SK-N-SH (cell line): ENCODE measurements around the gene YARS1. TPM values are rescaled to one million over a fixed set of nuclear protein-coding genes. Genes with fewer than 3 reads are reported as not detected.

Experiments used
- CTCF ChIA-PET: fragments of 300-600, 350-600 bp; formaldehyde crosslinking; extraction: SDS; loops from one replicate; lab custom pipeline; 2021; lab: Yijun Ruan, JAX
- POLR2A ChIA-PET: fragments of 350-600 bp; sonication (Branson Sonifier 250); formaldehyde crosslinking; extraction: SDS; loops from one replicate; lab custom pipeline; 2020; ENCODE audit warnings: antibody characterized with exemption, inconsistent platforms; lab: Yijun Ruan, JAX
- DNase-seq: peaks from one replicate; pipeline ENCODE4 v3.0.0; 2012
- H2AFZ ChIP-seq: fragments of 200-600 bp; sonication (generic); 2 replicates; pipeline ENCODE4 v1.8.1; 2016; ENCODE audit warnings: antibody characterized with exemption, mild to moderate bottlenecking, low read depth
- H3F3A ChIP-seq: fragments of 200-600 bp; sonication (generic); replicated peaks from 2 replicates; pipeline ENCODE3; 2016; ENCODE audit warnings: antibody characterized with exemption, mild to moderate bottlenecking; ENCODE audit not compliant: insufficient read depth
- H3K27ac ChIP-seq, 2 experiments: fragments of 200-500 bp in 1 of 2; fragments of 200-600 bp in 1 of 2; sonication (Bioruptor generic) in 1 of 2; sonication (generic), shearing (Covaris generic) in 1 of 2; 2 replicates each; pipeline versions ENCODE4 v1.5.1 to v1.6.1; 2014 to 2016; ENCODE audit warnings: low read depth in 2 of 2, inconsistent platforms in 1 of 2, low read length in 1 of 2, mild to moderate bottlenecking in 1 of 2, mixed read lengths in 1 of 2
- H3K27me3 ChIP-seq: fragments of 200-600 bp; sonication (generic), shearing (Covaris generic); 2 replicates; pipeline ENCODE4 v1.6.1; 2016; ENCODE audit warnings: mixed run types; ENCODE audit not compliant: insufficient read depth
- H3K36me3 ChIP-seq, 2 experiments: fragments of 200-500 bp in 1 of 2; fragments of 200-600 bp in 1 of 2; sonication (Bioruptor generic) in 1 of 2; sonication (generic) in 1 of 2; replicated peaks in 1 of 2; 2 replicates each; pipeline versions ENCODE3 to v1.5.1; 2014 to 2016; ENCODE audit warnings: low read length in 1 of 2, mild to moderate bottlenecking in 1 of 2; ENCODE audit not compliant: insufficient read depth in 2 of 2, control insufficient read depth in 1 of 2
- H3K4me1 ChIP-seq, 2 experiments: fragments of 200-500 bp in 1 of 2; fragments of 200-600 bp in 1 of 2; sonication (Bioruptor generic) in 1 of 2; sonication (generic), shearing (Covaris generic) in 1 of 2; 2 replicates each; pipeline versions ENCODE4 v1.5.1 to v1.6.1; 2014 to 2016; ENCODE audit warnings: low read depth in 1 of 2, low read length in 1 of 2, mixed run types in 1 of 2; ENCODE audit not compliant: insufficient read depth in 2 of 2, control insufficient read depth in 1 of 2
- H3K4me2 ChIP-seq: fragments of 200-600 bp; sonication (generic), shearing (Covaris generic); 2 replicates; pipeline ENCODE4 v1.6.1; 2017; ENCODE audit warnings: mixed run types
- H3K4me3 ChIP-seq, 2 experiments: fragments of 200-500 bp in 1 of 2; fragments of 200-600 bp in 1 of 2; sonication (Bioruptor generic) in 1 of 2; sonication (generic), shearing (Covaris generic) in 1 of 2; 2 replicates each; pipeline versions ENCODE4 v1.5.1 to v1.8.1; 2014 to 2016; ENCODE audit warnings: low read depth in 2 of 2, inconsistent platforms in 1 of 2, low read length in 1 of 2, mild to moderate bottlenecking in 1 of 2, mixed read lengths in 1 of 2, moderate library complexity in 1 of 2
- H3K79me2 ChIP-seq: fragments of 200-600 bp; sonication (generic); 2 replicates; pipeline ENCODE4 v1.8.1; 2017; ENCODE audit warnings: mild to moderate bottlenecking; ENCODE audit not compliant: insufficient read depth
- H3K9ac ChIP-seq: fragments of 200-600 bp; sonication (generic); 2 replicates; pipeline ENCODE4 v1.6.1; 2017; ENCODE audit warnings: mixed run types
- H3K9me2 ChIP-seq: fragments of 200-600 bp; sonication (generic); 2 replicates; pipeline ENCODE4 v1.6.1; 2017; ENCODE audit warnings: mixed run types
- H3K9me3 ChIP-seq: fragments of 200-600 bp; sonication (generic); 2 replicates; pipeline ENCODE4 v1.6.1; 2017; ENCODE audit warnings: mixed run types, mild to moderate bottlenecking, moderate library complexity
- H4K20me1 ChIP-seq: fragments of 200-600 bp; sonication (generic); 2 replicates; pipeline ENCODE4 v1.6.1; 2017; ENCODE audit warnings: mild to moderate bottlenecking, mixed run types; ENCODE audit not compliant: insufficient read depth
- CHD2 ChIP-seq: fragments of 150-350 bp; IDR thresholded peaks from 2 replicates; pipeline ENCODE4 v1.6.1; 2018; ENCODE audit warnings: low read length; ENCODE audit not compliant: partially characterized antibody
- FOSL2 ChIP-seq: IDR thresholded peaks from 2 replicates; pipeline ENCODE4 v1.4.0; 2012; ENCODE audit warnings: low read depth, mild to moderate bottlenecking, moderate library complexity, borderline replicate concordance
- MEF2A ChIP-seq: IDR thresholded peaks from 2 replicates; pipeline ENCODE4 v1.4.0; 2012; ENCODE audit warnings: low read depth, borderline replicate concordance
- NRF1 ChIP-seq: IDR thresholded peaks from 2 replicates; pipeline ENCODE4 v1.6.1; 2012; ENCODE audit warnings: low read depth, mild to moderate bottlenecking, low read length
- POLR2AphosphoS5 ChIP-seq: IDR thresholded peaks from 2 replicates; pipeline ENCODE4 v1.6.1; 2012; ENCODE audit warnings: low read depth, low read length
- RAD21 ChIP-seq: IDR thresholded peaks from 2 replicates; pipeline ENCODE4 v1.6.1; 2012; ENCODE audit warnings: mild to moderate bottlenecking, low read length
- RCOR1 ChIP-seq: fragments of 150-350 bp; IDR thresholded peaks from 2 replicates; pipeline ENCODE4 v1.6.1; 2017; ENCODE audit warnings: antibody characterized with exemption, low read length
- SMC3 ChIP-seq: IDR thresholded peaks from 2 replicates; pipeline ENCODE4 v1.6.1; 2012; ENCODE audit warnings: low read depth, low read length, improper control_type of control experiment
- TCF12 ChIP-seq: IDR thresholded peaks from 2 replicates; pipeline ENCODE4 v1.4.0; 2012
- WGBS: methylation state at CpG from one replicate; pipeline ENCODE4 v1.1.6; 2017; ENCODE audit warnings: low lambda C conversion rate; 5-methylcytosine and 5-hydroxymethylcytosine counted together
- polyA plus RNA-seq, 3 experiments: library from polyadenylated mRNA; depleted of rRNA; stranded (reverse); fragments of >200 nt; gene quantifications; 2 replicates each; pipeline ENCODE4 v1.2.3, GENCODE V29; 2012
- TF ChIP-seq, protein P1 (sequence below): fragments of 150-350 bp; IDR thresholded peaks from 2 replicates; pipeline ENCODE4 v1.6.1; 2017; ENCODE audit warnings: antibody characterized with exemption, low read length, low read depth, borderline replicate concordance
- TF ChIP-seq, protein P2 (sequence below): IDR thresholded peaks from 2 replicates; pipeline ENCODE4 v1.4.0; 2012; ENCODE audit warnings: low read depth, borderline replicate concordance

The YARS1 gene
- polyA plus RNA-seq, 1 of the 3 experiments (the other 2 are of a cell fraction), result 46.3 TPM

DNA sequence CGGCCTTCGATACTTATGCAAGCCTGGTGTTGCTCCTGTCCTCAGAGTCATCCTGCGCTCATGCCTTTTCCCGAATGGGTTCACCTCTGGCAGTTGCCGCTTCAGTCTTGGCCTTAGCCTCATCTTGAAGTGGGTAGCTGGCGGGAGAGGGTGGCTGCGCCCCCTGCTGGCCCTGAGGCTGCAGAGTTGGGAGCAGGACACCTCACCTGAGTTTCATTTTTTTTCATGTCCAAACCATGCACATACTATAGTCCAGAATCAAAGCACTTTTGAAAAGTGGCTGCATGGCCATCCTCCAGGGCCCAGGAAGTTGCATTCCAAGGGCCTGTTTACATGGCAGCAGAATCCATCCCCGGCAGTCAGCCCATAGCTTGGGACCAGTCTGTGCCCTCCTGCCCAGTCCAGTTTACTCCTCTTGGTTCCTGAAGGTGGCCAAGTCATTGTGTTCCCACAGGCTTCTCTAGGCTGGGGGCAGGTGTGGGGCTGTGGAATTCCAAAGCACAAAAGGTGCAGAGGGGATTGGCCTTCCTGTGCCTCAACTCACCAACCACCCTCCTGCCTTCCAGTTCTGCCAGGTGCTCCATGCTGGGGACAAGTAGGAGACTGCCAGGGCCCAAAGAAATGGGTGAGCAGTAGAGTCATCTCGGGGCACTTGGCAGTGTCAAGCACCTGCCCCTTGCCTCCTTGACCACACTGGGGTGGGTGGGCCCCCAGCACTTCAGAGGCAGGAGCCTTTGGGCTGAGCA lies 44.0 kb downstream of the YARS1 start (continued):
- TF ChIP-seq TCF12 (no peak), POLR2AphosphoS5 (peak; percentile 32; the same call in 1 of the 2 replicates), CHD2 (peak; percentile 21), NRF1 (no peak), MEF2A (no peak), SMC3 (peak; percentile 91)
- TF ChIP-seq, protein P1, sequence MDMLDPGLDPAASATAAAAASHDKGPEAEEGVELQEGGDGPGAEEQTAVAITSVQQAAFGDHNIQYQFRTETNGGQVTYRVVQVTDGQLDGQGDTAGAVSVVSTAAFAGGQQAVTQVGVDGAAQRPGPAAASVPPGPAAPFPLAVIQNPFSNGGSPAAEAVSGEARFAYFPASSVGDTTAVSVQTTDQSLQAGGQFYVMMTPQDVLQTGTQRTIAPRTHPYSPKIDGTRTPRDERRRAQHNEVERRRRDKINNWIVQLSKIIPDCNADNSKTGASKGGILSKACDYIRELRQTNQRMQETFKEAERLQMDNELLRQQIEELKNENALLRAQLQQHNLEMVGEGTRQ, result no peak

DNA sequence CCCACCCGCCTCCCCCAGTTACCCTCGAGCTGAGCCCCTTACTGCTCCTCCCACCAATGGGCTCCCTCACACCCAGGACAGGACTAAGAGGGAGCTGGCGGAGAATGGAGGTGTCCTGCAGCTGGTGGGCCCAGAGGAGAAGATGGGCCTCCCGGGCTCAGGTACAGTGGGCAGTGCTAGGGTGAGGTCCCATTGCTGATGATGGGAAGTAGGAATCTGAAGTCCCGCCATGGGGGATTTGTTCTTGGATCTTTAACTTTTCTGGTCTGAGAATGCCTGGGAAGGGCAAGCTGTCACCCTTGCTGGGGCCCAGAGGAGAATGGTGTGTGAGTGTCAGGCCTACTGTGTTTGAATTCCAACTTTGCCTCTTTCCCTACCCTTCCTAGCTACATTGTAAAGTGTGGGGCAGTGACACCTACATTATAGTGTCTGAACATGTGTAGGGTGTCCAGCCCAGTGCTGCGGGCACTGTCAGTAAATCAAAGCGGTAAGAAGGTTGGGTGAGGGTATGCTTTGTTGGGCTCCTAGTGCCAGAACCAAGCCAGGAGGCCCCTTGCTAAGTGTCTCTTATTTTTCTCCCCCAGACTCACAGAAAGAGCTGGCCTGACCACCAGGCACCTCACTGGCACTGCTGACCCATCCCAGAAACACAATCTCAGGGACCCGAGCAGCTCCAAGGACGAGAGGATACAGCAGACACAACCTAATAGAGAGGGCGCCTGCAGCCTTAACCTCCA lies 44.7 kb downstream of the YARS1 start:
- Histone ChIP-seq H3K4me1 (peaks cover 22 to 32% of the 10 kb centered on the region in 2 experiments), H3K4me2 (no peak overlapping the region), H3K4me3 (no peak overlapping the region), H3K9me3 (no peaks in the 10 kb centered on the region), H3K27ac (no peak overlapping the region), H2AFZ (no peak overlapping the region), H4K20me1 (peaks cover 6% of the 10 kb centered on the region; the same call in 1 of the 2 replicates), H3F3A (peaks cover 38% of the 10 kb centered on the region), H3K79me2 (no peaks in the 10 kb centered on the region), H3K9me2 (no peaks in the 10 kb centered on the region), H3K9ac (no peak overlapping the region), H3K27me3 (no peaks in the 10 kb centered on the region), H3K36me3 (peaks cover 19 to 22% of the 10 kb centered on the region in 2 experiments)
- CTCF ChIA-PET, result interaction anchor here (0.6 to 19.0 kb wide), 36 partner anchors 9 to 371 kb away, joined by 3 to 392 read pairs (median 5); partner anchors contain the start of gene SYNC
- no peak for DNase-seq
- POLR2A ChIA-PET, result interaction anchor here (1.8 kb wide), 1 partner anchor 121 kb away, joined by 5 read pairs; the partner anchor contains the start of gene RBBP4
- TF ChIP-seq RCOR1, result no peak
- TF ChIP-seq, protein P1, result no peak
- TF ChIP-seq FOSL2, result no peak
- no peak for TF ChIP-seq RAD21
- TF ChIP-seq, protein P2, sequence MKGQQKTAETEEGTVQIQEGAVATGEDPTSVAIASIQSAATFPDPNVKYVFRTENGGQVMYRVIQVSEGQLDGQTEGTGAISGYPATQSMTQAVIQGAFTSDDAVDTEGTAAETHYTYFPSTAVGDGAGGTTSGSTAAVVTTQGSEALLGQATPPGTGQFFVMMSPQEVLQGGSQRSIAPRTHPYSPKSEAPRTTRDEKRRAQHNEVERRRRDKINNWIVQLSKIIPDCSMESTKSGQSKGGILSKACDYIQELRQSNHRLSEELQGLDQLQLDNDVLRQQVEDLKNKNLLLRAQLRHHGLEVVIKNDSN, result no peak
- 96% methylated on average over 7 of the region's 10 CpGs for whole genome bisulfite sequencing
